Measurements from ENCODE around the gene PTPRM.
A peak's percentile ranks its signal among the peaks of the same experiment; 100 is the strongest.

PTPRM gene

GRCh38 chr18:7566567-7567473, at the start of gene PTPRM:
TSS of gene PTPRM (plus strand) at chr18:7567316. CDS start at chr18:7567819, 503 bp downstream.
- DNase-seq (ENCODE audit: low read depth), result no peak

DNA sequence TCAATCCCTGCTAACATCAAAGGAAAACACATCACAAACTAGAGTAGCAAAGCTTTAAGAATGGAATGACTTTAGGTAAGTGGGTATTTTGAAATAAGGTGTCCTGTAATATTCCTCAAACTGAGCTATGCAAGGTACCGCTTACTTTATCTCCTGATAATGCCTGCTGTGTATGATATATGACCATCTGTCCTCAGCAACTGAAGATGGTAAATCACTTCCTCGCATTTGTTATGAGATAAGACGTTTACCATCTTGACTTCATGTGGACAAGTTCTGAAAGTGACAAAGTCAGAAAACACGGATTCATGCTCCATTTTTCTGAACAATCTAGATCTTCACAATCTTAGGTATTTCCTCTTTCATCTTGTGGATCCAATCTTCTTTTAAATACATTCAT, 49.3 kb upstream of the PTPRM start:
- no peak for DNase-seq (ENCODE audit: low read depth)
- H3K4me3 ChIP-seq (ENCODE audit: low read depth, low read length), result no peak overlapping the region

More at GRCh38 chr18:7566567-7567473, at the start of gene PTPRM:
- peak within 1 kb of the TSS; percentile 82 for H3K4me3 ChIP-seq (ENCODE audit: low read depth, low read length)

GRCh38 chr18:7520200-7520785, 46.8 kb upstream of the PTPRM start:
- DNase-seq (ENCODE audit: low read depth), result no peak
- no peak overlapping the region for H3K4me3 ChIP-seq (ENCODE audit: low read depth, low read length)

GRCh38 chr18:7521226-7521856, 45.8 kb upstream of the PTPRM start:
- no peak overlapping the region for H3K4me3 ChIP-seq (ENCODE audit: low read depth, low read length)
- no peak for DNase-seq (ENCODE audit: low read depth)

- H3K4me3 ChIP-seq (ENCODE audit: low read depth, low read length), result no peak overlapping the region
- no peak for DNase-seq (ENCODE audit: low read depth)
Measured at GRCh38 chr18:7523772-7524171, 43.3 kb upstream of the PTPRM start.

- no peak for DNase-seq (ENCODE audit: low read depth)
- no peak overlapping the region for H3K4me3 ChIP-seq (ENCODE audit: low read depth, low read length)
Measured at GRCh38 chr18:7524786-7525185, 42.3 kb upstream of the PTPRM start.

- DNase-seq (ENCODE audit: low read depth), result no peak
- H3K4me3 ChIP-seq (ENCODE audit: low read depth, low read length), result no peak overlapping the region
Measured at GRCh38 chr18:7532942-7533341, 34.2 kb upstream of the PTPRM start.

- no peak for DNase-seq (ENCODE audit: low read depth)
- H3K4me3 ChIP-seq (ENCODE audit: low read depth, low read length), result no peak overlapping the region
Measured at GRCh38 chr18:7535436-7536205, 31.5 kb upstream of the PTPRM start.

GRCh38 chr18:7537145-7537544, 30.0 kb upstream of the PTPRM start:
- no peak for DNase-seq (ENCODE audit: low read depth)
- no peak overlapping the region for H3K4me3 ChIP-seq (ENCODE audit: low read depth, low read length)

DNA sequence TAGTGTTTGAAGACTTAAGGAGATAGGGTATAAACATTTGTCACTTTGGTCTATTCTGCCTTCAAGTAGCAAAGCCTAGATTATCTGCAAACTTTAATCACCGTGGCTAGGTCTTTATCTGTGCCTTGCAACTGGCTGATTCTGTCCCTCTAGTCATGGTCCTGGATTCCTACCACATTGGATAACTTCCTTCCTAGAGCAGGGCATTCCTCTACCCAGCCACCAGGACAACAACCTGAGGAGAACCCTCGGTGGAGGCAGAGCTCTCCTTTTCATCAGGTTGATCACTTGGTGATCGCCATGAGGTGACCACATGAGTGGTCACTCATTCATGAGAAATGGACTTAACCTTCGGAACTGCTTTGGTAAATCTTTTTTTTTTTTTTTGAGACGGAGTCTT, 25.3 kb upstream of the PTPRM start:
- no peak for DNase-seq (ENCODE audit: low read depth)
- H3K4me3 ChIP-seq (ENCODE audit: low read depth, low read length), result no peak overlapping the region

DNA sequence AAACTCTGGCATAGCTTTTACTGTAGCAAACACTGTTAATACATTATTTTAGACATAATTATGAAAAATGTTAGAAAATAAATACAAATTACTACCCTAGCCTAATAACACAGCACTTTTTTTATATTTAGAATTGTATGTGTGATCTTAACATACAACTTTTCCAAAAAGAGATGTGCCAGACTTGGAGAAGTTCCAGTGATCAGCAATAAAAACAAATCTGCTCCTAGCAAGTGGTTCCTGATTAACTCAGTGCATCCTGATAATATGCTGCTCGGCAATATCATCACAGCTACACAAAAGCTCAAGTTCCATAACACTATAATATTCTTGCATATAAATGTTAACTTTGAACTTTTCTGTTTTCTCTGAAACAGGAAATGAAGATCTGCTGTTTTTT, 22.4 kb upstream of the PTPRM start:
- no peak overlapping the region for H3K4me3 ChIP-seq (ENCODE audit: low read depth, low read length)
- DNase-seq (ENCODE audit: low read depth), result no peak

DNA sequence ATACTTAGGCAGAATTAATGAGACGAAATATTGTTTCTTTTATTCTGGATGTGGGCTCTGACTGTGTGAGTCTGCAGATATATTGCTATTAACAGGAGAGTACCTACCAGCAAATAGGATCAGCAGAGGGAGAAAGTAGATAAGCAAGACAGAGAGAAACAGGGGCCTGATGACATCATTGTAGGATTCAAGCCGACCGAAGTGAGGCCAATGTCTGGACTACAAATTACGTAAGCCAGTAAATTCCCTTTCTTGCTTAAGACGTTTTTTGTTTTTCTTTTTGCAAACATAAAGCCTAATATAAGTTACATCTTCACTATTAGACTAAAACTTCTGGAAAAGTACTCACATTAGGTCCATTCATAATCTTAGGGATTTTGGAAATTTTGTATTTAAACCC, 21.4 kb upstream of the PTPRM start:
- DNase-seq (ENCODE audit: low read depth), result no peak
- no peak overlapping the region for H3K4me3 ChIP-seq (ENCODE audit: low read depth, low read length)

DNA sequence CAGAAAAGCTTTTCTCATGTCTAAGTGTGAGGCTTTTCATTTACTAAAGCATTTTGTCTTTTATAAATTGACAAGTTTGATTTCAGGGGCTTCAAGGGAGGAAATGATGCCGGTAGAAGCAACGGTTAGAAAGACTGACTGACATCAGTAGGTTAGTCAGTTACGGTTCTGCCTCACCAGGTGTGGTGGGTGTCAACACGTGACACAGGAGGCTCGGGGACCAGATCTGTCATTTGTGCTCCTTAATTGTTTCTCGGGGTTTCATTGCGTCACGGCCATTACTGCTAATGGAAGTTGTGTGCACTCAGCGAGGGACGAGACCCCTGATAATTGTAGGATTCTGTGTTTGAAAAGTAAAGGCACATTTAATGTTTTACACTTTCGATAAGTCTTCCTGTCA, 18.9 kb upstream of the PTPRM start:
- no peak overlapping the region for H3K4me3 ChIP-seq (ENCODE audit: low read depth, low read length)
- no peak for DNase-seq (ENCODE audit: low read depth)

DNA sequence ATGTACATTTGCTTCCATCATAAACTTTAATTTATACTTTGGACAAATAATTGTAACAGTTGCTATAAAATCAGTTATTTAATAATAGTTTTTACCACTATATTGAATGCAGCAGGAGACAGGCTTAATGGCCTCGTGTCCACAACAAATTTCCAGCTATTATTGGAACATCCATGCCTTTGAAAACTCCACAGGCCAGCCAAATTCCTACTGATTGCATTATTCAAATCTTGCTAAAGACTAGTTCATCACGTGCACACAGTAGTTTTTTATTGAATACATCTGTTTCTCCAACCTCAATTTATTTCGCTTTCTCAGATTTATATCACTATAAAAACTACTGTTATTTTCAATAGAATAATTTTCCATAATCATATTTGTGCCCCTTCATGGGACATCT, 18.4 kb upstream of the PTPRM start:
- no peak overlapping the region for H3K4me3 ChIP-seq (ENCODE audit: low read depth, low read length)
- DNase-seq (ENCODE audit: low read depth), result no peak

- no peak overlapping the region for H3K4me3 ChIP-seq (ENCODE audit: low read depth, low read length)
- DNase-seq (ENCODE audit: low read depth), result no peak
Measured at GRCh38 chr18:7557973-7558372, 9.1 kb upstream of the PTPRM start.

DNA sequence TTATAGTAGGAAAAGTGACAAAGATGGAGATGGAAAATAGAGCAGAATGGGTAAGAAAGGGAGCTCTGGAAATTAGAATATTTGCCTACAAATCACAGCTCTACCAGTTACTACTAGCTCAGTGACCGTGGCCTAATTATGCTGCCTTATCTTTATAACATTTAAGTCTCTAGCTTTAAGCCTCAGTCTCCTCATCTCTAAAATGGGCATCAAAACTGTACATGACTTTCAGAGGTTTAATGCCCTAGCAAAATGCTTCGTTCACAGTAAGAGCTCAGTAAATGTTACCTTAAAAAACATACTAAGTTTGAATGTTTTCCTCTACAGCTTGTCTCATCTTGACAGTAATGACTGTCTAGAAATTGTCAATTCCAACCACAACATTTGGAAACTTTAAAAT, 8.3 kb upstream of the PTPRM start:
- DNase-seq (ENCODE audit: low read depth), result no peak
- no peak overlapping the region for H3K4me3 ChIP-seq (ENCODE audit: low read depth, low read length)

DNA sequence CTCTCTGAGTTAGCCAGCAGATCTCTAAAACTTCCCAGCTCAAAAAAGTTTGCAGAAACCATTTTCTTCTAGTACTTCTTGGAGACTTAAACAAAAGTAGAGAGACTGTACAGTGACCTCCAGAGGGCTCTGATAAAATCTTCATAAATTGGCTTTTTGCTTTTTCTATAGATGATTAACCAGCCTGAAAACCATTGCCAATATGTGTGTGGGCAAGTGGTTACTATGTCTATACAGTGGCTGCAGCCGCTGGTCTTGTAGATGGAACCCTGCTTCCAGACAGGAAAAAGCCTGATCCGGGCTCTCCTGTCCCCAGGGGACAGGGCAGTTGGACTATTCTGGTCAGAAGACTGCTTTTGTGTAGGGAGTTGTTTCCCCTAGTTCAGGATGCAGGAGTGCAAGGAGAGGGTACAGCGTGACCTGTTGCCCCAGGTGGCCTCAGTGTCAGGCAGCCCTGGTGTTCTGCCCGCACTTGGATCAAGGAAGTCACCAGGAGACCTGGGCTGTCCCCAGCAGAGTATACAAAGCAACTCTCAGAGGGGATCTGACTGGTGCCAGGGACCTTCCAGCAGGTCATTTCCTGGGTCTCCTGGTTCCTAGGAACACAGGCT, 7.3 kb upstream of the PTPRM start:
- no peak for DNase-seq (ENCODE audit: low read depth)
- H3K4me3 ChIP-seq (ENCODE audit: low read depth, low read length), result no peak overlapping the region

DNA sequence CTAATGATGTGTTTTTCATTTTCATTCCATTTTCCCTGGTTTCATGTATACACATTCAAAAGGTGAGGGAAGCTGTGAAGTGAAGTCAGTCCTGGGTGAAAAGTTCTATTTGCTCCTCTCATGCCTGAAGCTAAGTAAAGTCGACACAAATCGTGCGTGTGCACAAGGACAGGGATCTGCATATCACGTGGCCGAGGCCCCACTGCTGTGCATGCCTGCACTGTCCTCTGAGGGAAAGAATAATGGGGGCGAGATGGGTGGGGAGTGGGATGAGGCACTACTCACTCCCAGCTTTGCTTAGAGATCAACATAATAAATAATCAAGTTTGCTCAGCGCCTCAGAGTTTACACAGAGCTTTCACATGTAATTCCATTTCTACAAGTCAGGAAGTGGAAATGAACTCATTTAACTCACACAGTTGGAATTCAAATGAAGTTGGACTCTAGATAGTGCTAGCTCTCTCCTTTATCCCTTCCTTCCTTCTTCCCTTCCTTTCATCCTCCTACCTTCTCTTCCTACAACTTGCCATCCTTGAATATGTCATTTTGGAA, 5.1 kb upstream of the PTPRM start:
- DNase-seq (ENCODE audit: low read depth), result no peak
- no peak overlapping the region for H3K4me3 ChIP-seq (ENCODE audit: low read depth, low read length)

GRCh38 chr18:7562491-7562890, 4.6 kb upstream of the PTPRM start:
- H3K4me3 ChIP-seq (ENCODE audit: low read depth, low read length), result no peak overlapping the region
- no peak for DNase-seq (ENCODE audit: low read depth)
